B cell (primary cell): ENCODE measurements around the gene HELT.

ENCODE experiments used
- EZH2 ChIP-seq: IDR thresholded peaks from 2 replicates; pipeline ENCODE4 v1.6.1; 2012; ENCODE audit warnings: borderline replicate concordance, low read depth, mild to moderate bottlenecking, moderate library complexity, low read length; ENCODE audit not compliant: insufficient read depth, poor library complexity, severe bottlenecking
- TF ChIP-seq, protein P1 (sequence below): fragments of 200-600 bp; IDR thresholded peaks from one replicate; pipeline ENCODE4 v1.8.0; 2022; ENCODE audit warnings: antibody characterized with exemption, mild to moderate bottlenecking

- TF ChIP-seq, protein P1, sequence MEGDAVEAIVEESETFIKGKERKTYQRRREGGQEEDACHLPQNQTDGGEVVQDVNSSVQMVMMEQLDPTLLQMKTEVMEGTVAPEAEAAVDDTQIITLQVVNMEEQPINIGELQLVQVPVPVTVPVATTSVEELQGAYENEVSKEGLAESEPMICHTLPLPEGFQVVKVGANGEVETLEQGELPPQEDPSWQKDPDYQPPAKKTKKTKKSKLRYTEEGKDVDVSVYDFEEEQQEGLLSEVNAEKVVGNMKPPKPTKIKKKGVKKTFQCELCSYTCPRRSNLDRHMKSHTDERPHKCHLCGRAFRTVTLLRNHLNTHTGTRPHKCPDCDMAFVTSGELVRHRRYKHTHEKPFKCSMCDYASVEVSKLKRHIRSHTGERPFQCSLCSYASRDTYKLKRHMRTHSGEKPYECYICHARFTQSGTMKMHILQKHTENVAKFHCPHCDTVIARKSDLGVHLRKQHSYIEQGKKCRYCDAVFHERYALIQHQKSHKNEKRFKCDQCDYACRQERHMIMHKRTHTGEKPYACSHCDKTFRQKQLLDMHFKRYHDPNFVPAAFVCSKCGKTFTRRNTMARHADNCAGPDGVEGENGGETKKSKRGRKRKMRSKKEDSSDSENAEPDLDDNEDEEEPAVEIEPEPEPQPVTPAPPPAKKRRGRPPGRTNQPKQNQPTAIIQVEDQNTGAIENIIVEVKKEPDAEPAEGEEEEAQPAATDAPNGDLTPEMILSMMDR = no peak
- TF ChIP-seq EZH2 = no peak
Measured at GRCh38 chr4:184994623-184995010, 23.7 kb upstream of the HELT start.
